ENCODE measurements around the gene AUH.

AUH gene

DNA sequence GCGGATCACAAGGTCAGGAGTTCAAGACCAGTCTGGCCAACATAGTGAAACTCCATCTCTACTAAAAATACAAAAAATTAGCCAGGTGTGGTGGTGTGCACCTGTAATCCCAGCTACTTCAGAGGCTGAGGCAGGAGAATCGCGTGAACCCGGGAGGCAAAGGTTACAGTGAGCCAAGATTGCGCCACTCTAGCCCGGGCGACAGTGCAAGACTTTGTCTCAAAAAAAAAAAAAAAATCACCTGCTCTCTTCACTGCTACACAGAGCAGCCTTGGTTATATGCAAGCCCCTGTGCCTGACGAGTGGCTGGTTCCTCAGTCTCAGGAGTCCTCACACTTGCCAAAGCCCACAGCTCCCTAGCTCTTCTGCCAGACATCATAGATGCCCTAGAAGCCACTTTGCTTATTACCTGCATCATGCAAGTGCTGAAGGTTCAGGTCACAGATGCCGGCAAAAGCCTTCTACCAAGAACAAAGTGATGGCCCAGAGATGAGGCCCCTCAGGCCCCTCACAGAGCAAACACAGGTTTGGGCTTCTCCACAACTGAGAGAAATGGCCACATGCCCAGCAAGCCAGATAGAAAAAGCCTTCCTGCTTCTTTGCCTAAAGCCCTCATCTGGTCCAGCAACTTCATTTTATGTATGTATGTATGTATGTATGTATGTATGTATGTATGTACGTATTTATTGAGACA, 176.4 kb downstream of the AUH start:
- no peak for DNase-seq

- no peak for DNase-seq
Measured at GRCh38 chr9:91182429-91183225, 179.1 kb downstream of the AUH start.

- no peak for DNase-seq
Measured at GRCh38 chr9:91181541-91181940, 180.2 kb downstream of the AUH start.

- DNase-seq = no peak
Measured at GRCh38 chr9:91180930-91181268, 180.8 kb downstream of the AUH start.

DNA sequence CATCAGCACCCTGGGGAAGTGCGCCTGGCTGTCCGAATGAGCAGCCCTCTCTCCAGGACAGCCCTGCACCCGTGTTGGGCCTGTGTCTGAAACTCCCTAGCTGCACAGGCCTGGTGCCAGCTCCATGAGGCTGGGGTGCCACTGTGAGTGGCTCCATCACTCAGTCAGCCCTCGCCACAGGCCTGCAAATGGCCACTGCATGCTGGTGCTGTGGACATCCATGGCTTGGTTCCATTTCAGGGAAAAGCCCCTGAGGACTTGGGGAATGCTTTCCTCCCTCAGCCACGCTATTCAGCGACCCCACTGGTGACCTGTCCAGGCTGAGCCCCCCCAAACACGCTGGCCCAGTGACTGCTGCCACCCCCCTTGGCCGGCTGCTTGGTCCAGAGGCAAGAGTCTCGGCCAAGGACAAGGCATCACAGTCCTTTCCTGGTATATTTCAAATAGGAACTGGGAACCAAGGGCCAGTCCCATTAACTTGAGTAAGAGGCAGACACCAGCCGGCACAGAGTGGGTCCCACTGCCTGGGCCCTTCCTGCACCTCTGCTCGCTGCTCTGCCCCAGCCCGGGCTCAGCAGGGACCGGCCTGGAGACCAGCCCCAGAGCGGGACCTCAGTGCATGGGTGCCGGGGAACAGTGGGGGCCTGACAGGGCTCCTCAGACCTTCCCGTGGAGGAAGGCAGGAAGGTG, 181.3 kb downstream of the AUH start:
- no peak for DNase-seq

DNA sequence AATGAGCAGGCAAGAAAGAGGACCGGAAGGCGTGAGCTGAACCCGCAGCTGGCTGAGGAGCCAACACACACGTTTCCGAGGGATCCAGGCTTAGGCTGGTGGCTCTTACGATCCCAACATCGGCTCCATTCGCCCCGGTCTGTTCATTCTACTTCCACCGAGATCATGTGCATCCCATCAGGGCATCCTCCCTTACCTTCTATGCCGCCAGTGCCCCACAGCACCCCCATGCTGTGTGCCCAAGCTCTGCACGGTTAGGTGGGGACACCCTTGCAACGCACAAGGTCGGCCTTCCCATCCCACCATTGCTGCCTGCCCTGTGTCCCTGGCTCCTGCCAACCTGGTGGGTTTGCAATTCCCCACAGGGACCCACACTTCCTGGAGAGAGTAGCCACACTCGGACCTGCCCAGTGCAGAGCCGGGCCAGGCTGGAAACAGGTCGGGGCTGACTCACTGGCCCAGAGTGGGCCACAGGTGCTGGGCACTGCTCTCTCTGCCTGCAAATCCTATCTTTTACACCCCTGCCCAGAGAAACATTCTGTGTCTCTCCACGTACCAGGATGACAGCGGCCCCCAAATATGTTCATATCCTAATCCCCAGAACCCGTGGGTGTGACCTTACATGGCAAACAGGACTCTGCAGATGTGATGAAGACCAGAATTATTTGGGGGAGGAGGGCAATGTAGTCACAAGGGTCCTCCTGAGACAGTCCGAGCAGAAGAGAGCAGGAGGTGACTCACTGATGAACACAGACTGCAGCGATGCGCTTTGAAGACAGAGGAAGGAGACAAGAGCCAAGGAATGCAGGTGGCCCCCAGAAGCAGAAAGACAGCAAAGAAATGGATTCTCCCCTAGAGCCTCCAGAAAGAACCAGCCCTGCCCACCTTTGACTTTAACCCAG, 182.2 kb downstream of the AUH start:
- DNase-seq = no peak

DNA sequence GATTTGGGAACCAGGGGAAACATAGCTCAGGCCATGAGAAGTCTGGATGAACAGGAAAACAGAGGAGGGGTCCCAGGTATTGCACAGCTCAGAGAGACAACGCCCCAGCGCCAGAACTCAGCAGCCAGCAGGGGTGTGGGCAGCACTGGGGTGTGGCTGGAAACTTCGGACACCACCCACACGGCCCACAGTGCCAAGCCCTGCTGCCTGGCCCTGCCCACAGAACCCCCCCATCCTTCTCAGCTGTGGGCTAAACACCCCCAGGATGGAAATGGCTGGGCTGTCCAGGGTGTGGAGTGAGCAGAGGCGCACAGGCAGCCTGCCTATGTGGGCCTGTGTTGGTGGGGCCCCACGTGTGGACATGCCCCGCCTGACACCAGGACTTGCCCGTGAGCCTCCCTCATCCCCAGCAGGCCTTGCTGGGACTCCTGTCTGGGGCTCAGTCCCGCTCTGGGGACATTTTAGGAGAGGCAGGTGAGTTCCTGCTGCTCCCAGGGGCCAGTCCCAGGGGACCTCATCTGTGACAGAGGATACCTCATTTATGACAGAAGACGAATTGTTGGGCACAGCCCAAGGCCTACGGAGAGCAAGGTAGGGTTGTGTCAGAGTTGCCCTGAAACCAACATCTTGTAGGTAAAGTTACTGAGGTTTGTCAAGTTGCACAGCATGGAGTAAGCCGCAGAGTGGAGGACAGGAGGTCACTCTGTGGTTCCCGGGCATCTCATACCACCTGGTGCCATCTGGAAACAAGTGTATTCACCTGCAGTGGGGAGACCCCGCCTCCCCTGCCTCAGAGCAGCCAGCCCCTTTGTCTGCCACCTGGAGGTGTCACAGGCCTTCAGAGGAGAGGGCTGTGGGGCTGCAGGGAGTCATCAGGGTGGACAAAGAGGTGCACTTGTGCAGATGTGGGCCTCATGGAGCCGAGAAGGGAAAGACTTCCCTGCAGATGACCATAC, 183.2 kb downstream of the AUH start:
- DNase-seq = no peak

GRCh38 chr9:91177661-91178280, 183.9 kb downstream of the AUH start:
- no peak for DNase-seq

DNA sequence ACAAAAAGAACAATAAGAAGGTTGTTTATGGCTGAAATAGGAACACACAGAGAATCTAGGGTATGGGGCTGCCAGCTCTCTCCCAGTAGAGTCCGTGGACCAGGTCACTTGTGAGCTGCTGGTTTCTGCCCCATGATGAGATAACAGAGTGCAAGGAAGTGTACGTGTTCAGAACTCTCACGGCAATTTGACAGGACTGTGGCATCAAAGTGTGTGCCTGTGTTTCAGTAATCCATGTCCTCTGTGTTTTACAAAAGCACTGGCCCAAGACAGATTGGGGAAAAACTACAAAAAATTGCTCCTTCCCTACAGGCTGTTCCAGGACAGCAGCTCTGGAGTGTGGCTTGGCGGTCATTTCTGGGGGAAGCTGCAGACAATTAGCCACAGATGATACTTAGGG, 184.6 kb downstream of the AUH start:
- DNase-seq = no peak

GRCh38 chr9:91176426-91176825, 185.3 kb downstream of the AUH start:
- no peak for DNase-seq

DNA sequence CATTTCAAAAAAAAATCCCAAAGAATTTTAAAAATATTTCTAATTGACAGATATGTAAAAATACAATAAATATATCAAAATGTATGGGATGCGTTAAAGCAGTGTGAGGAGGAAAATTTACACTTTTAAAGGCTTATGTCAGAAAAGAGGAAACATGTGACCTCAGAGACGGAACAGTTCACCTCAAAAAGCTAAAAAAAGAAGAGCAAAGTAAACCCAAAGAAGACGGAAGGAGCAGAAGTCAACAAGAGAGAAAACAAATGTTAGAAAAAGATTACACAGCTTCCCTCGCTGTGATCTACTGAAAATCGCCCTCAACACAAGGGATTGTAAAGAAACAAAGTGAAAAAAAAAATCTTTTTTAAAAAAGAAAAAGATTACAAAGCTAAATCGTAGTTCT, 186.9 kb downstream of the AUH start:
- no peak for DNase-seq

- no peak for DNase-seq
Measured at GRCh38 chr9:91172329-91172728, 189.4 kb downstream of the AUH start.

DNA sequence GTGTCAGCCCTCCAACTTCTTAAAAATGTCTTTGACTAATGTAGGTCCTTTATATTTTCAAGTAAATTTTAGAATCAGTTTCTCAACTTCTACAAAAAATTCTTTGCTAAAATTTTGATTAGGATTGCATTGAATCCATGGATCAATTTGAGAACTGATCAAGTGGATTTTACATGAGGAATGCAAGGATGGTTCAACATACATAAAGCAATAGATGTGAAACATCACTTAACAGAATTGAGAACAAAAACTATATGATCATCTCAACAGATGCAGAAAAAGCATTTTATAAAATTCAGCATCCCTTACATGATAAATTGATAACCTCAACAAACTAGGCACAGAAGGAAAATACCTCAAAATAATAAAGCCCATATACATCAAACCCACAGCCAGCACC, 190.8 kb downstream of the AUH start:
- no peak for DNase-seq

- no peak for DNase-seq
Measured at GRCh38 chr9:91166796-91167366, 194.8 kb downstream of the AUH start.

- peak; percentile 43 for DNase-seq
Measured at GRCh38 chr9:91164724-91165520, 196.8 kb downstream of the AUH start.

Data from activated CD4-positive, alpha-beta T cell treated with anti-CD3 and anti-CD28 coated beads, Interleukin-2, amount 50 U/mL, for 1 hour (primary cell).